SU-DHL-6 (cell line): ENCODE data around the gene PPP2R3B.

ENCODE experiments used
- EZH2phosphoT487 ChIP-seq: fragments of 200-600 bp; sonication (generic), shearing (Covaris generic); conservative IDR thresholded peaks from 2 replicates; pipeline ENCODE4 v1.6.1; 2018; ENCODE audit warnings: mild to moderate bottlenecking, antibody characterized with exemption, low read length, moderate library complexity, mixed read lengths
- TF ChIP-seq, protein P1 (sequence below): fragments of 200-600 bp; sonication (generic); IDR thresholded peaks from one replicate; pipeline ENCODE4 v1.5.1; 2017; ENCODE audit warnings: antibody characterized with exemption, mild to moderate bottlenecking, low read length, moderate library complexity; ENCODE audit not compliant: insufficient read depth, poor library complexity, severe bottlenecking

DNA sequence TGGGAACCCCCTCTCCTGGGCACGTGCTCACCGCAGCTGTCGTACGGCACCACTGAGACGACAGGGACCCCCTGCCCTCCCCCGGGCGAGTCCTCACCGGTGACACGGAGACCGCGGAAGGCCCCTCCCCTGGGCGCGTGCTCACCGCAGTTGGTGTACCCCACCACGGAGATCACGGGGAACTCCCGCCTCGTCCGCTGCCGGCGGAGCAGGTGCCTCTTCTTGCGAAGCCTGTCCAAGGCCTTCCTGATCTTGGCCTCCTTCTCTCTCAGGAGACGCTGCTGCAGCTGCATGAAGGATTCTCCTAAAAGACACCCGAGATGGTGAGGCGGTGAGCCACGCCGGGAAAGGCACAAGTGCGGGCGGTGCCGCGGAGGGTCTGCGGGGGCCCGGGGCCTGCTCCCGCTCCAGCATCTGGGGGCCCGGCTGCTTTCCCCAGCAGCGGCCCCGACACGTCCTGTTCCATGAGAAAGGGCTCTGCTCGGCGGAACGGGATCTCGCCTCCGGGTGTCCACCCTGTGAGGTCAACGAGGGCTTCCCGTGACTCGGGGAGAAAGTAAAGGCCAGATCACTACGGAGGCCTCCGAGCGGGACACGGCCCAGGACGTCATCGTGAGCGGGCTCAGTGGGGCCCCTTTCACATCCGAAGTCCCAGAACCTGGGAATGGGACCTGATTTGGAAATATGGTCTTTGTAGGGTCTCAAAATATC lies 73.9 kb downstream of the PPP2R3B start:
- TF ChIP-seq, protein P1, sequence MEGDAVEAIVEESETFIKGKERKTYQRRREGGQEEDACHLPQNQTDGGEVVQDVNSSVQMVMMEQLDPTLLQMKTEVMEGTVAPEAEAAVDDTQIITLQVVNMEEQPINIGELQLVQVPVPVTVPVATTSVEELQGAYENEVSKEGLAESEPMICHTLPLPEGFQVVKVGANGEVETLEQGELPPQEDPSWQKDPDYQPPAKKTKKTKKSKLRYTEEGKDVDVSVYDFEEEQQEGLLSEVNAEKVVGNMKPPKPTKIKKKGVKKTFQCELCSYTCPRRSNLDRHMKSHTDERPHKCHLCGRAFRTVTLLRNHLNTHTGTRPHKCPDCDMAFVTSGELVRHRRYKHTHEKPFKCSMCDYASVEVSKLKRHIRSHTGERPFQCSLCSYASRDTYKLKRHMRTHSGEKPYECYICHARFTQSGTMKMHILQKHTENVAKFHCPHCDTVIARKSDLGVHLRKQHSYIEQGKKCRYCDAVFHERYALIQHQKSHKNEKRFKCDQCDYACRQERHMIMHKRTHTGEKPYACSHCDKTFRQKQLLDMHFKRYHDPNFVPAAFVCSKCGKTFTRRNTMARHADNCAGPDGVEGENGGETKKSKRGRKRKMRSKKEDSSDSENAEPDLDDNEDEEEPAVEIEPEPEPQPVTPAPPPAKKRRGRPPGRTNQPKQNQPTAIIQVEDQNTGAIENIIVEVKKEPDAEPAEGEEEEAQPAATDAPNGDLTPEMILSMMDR, result no peak
- TF ChIP-seq EZH2phosphoT487, result no peak
